NOMO-1 treated with DMSO at 0.1 percent for 48 hours (cell line): ENCODE data around the gene ADAMTS13.

Experiments
- DNase-seq: peaks from one replicate; lab custom pipeline; 2025; ENCODE audit not compliant: unreplicated experiment; lab: John Stamatoyannopoulos, UW

Gene ADAMTS13

GRCh38 chr9:133487331-133487725 is 65.2 kb downstream of the ADAMTS13 start:
- no peak for DNase-seq

GRCh38 chr9:133488686-133489252 is 66.6 kb downstream of the ADAMTS13 start:
- no peak for DNase-seq

- no peak for DNase-seq
Measured at GRCh38 chr9:133489253-133490190, 67.4 kb downstream of the ADAMTS13 start.

GRCh38 chr9:133490201-133490681 is 68.1 kb downstream of the ADAMTS13 start:
- DNase-seq = no peak

- no peak for DNase-seq
Measured at GRCh38 chr9:133490865-133491655, 68.9 kb downstream of the ADAMTS13 start.

- no peak for DNase-seq
Measured at GRCh38 chr9:133491656-133491925, 69.4 kb downstream of the ADAMTS13 start.

- DNase-seq = no peak
Measured at GRCh38 chr9:133492061-133493021, 70.2 kb downstream of the ADAMTS13 start.

- DNase-seq = no peak
Measured at GRCh38 chr9:133493428-133493827, 71.3 kb downstream of the ADAMTS13 start.

- DNase-seq = no peak
Measured at GRCh38 chr9:133493845-133494540, 71.8 kb downstream of the ADAMTS13 start.

- no peak for DNase-seq
Measured at GRCh38 chr9:133494636-133495326, 72.6 kb downstream of the ADAMTS13 start.

GRCh38 chr9:133495327-133496293 is 73.4 kb downstream of the ADAMTS13 start:
- DNase-seq = no peak

GRCh38 chr9:133496861-133497842 is 75.0 kb downstream of the ADAMTS13 start:
- DNase-seq = no peak

GRCh38 chr9:133499132-133499891 is 77.1 kb downstream of the ADAMTS13 start:
- no peak for DNase-seq

- DNase-seq = no peak
Measured at GRCh38 chr9:133499892-133500270, 77.7 kb downstream of the ADAMTS13 start.

GRCh38 chr9:133502112-133502511 is 79.9 kb downstream of the ADAMTS13 start:
- DNase-seq = no peak

- DNase-seq = no peak
Measured at GRCh38 chr9:133505186-133505830, 83.1 kb downstream of the ADAMTS13 start.
